Measurements from ENCODE around the gene DLL3. TPM values are rescaled to one million over a fixed set of nuclear protein-coding genes. Genes with fewer than 3 reads are reported as not detected.
A peak's percentile ranks its signal among the peaks of the same experiment; 100 is the strongest.

The DLL3 gene
- total RNA-seq, 3 donors from 2014 or later, result not detected

- Histone ChIP-seq H3K4me1 (peaks cover 0 to 2% of the 10 kb centered on the region in 2 donors), H3K36me3 (no peaks in the 10 kb centered on the region), H3K27me3 (peaks cover 5 to 34% of the 10 kb centered on the region in 2 donors), H3K9me3 (no peaks in the 10 kb centered on the region), H3K27ac (no peak overlapping the region), H3K4me3 (peak overlapping the region in 1 of 3 donors; percentile 65)
- intact Hi-C loops (cut with DNase I; ENCODE audit: low total_unique reads), result no loop called here
- TF ChIP-seq POLR2A (IDR thresholded peaks at IDR 0.05), result no peak
- TF ChIP-seq POLR2AphosphoS5 (IDR thresholded peaks at IDR 0.05), result no peak
- TF ChIP-seq, protein P1, sequence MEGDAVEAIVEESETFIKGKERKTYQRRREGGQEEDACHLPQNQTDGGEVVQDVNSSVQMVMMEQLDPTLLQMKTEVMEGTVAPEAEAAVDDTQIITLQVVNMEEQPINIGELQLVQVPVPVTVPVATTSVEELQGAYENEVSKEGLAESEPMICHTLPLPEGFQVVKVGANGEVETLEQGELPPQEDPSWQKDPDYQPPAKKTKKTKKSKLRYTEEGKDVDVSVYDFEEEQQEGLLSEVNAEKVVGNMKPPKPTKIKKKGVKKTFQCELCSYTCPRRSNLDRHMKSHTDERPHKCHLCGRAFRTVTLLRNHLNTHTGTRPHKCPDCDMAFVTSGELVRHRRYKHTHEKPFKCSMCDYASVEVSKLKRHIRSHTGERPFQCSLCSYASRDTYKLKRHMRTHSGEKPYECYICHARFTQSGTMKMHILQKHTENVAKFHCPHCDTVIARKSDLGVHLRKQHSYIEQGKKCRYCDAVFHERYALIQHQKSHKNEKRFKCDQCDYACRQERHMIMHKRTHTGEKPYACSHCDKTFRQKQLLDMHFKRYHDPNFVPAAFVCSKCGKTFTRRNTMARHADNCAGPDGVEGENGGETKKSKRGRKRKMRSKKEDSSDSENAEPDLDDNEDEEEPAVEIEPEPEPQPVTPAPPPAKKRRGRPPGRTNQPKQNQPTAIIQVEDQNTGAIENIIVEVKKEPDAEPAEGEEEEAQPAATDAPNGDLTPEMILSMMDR (IDR thresholded peaks at IDR 0.05), result no peak
- DNase-seq (ENCODE audit: low spot score in 2 of 2), result no peak
Observed at GRCh38 chr19:39516270-39516669, 17.5 kb downstream of the DLL3 start.

DNA sequence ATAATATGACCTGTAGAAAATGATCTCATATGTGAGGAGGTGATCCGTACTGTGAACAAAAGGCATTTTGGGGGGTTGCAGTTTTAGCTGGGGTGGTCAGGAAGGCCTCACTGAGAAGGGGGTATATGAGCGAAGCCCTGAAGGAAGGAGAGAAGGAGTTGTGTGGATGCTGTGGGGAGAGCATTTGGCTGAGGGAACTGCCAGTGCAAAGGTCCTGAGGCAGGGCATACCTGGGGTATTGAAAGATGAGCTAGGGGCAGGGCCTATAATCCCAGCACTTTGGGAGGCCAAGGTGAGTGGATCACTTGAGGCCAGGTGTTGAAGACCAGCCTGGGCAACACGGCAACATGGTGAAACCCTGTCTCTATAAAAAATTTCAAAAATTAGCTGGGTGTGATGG, 18.7 kb downstream of the DLL3 start:
- H3K27me3 ChIP-seq, result peaks cover 5 to 32% of the 10 kb centered on the region in 2 donors
- no peaks in the 10 kb centered on the region for H3K36me3 ChIP-seq
- H3K9me3 ChIP-seq, result no peaks in the 10 kb centered on the region
- TF ChIP-seq, protein P1 (IDR thresholded peaks at IDR 0.05), result no peak
- TF ChIP-seq POLR2AphosphoS5 (IDR thresholded peaks at IDR 0.05) (no peak), POLR2A (IDR thresholded peaks at IDR 0.05) (no peak)
- no peak for DNase-seq (ENCODE audit: low spot score in 2 of 2)
- intact Hi-C loops (cut with DNase I; ENCODE audit: low total_unique reads), result no loop called here
- no peak overlapping the region for H3K4me3 ChIP-seq
- no peak overlapping the region for H3K27ac ChIP-seq
- peaks cover 0 to 2% of the 10 kb centered on the region in 2 donors for H3K4me1 ChIP-seq

- Histone ChIP-seq H3K4me1 (peaks cover 0 to 2% of the 10 kb centered on the region in 2 donors), H3K4me3 (no peak overlapping the region), H3K27me3 (peaks cover 5 to 27% of the 10 kb centered on the region in 2 donors), H3K36me3 (no peaks in the 10 kb centered on the region), H3K9me3 (no peaks in the 10 kb centered on the region), H3K27ac (no peak overlapping the region)
- intact Hi-C loops (cut with DNase I; ENCODE audit: low total_unique reads), result no loop called here
- DNase-seq (ENCODE audit: low spot score in 2 of 2), result no peak
- TF ChIP-seq POLR2AphosphoS5 (IDR thresholded peaks at IDR 0.05), result no peak
- TF ChIP-seq, protein P1 (IDR thresholded peaks at IDR 0.05), result no peak
- TF ChIP-seq POLR2A (IDR thresholded peaks at IDR 0.05), result no peak
Observed at GRCh38 chr19:39518458-39518857, 19.7 kb downstream of the DLL3 start.

- no peak overlapping the region for H3K4me3 ChIP-seq
- DNase-seq (ENCODE audit: low spot score in 2 of 2), result no peak
- H3K9me3 ChIP-seq, result no peaks in the 10 kb centered on the region
- TF ChIP-seq, protein P1 (IDR thresholded peaks at IDR 0.05), result no peak
- no peak for TF ChIP-seq POLR2AphosphoS5 (IDR thresholded peaks at IDR 0.05)
- no peak for TF ChIP-seq POLR2A (IDR thresholded peaks at IDR 0.05)
- H3K4me1 ChIP-seq, result peaks cover 0 to 2% of the 10 kb centered on the region in 2 donors
- intact Hi-C loops (cut with DNase I; ENCODE audit: low total_unique reads), result no loop called here
- H3K27ac ChIP-seq, result no peak overlapping the region
- peaks cover 5 to 24% of the 10 kb centered on the region in 2 donors for H3K27me3 ChIP-seq
- H3K36me3 ChIP-seq, result no peaks in the 10 kb centered on the region
Observed at GRCh38 chr19:39518975-39519374, 20.2 kb downstream of the DLL3 start.

DNA sequence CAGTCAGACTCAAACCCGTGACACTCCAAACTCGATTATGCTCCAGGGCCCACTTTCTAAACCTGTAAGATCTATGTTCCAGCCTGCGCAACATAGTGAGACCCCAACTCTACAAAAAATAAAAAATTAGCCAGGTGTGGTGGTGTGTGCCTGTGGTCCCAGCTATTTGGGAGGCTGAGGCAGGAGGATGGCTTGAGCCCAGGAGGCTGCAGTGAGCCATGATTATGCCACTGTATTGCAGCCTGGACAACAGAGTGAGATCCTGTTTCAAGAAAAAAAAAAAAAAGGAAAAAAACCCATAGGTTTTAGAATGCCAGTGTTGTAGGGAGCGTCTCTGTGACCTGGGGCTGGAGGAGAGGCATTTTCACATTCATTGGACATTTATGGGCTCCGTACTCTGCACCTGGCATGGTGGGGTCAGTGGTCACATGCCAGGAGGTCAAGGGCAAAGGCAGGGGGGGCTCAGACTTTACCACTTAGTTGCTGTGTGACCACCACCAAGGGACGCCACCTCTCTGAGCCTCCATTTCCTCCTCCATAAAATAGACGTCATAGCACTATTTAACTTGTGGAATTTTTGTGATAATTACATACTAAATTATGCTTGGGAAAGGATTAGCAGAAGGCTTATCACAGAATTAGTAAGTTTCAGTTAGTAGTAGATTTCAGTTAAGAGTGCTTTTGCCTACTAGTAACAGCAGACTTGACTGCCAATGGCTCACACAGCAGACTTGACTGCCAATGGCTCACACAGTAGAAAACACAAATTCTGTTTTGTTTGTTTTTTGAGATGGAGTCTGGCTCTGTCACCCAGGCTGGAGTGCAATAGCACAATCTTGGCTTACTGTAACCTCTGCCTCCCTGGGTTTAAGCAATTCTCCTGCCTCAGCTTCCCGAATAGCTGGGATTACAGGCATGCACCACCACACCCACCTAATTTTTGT, 22.1 kb downstream of the DLL3 start:
- TF ChIP-seq, protein P1 (IDR thresholded peaks at IDR 0.05), result no peak
- no peak for TF ChIP-seq POLR2AphosphoS5 (IDR thresholded peaks at IDR 0.05)
- no peak for TF ChIP-seq POLR2A (IDR thresholded peaks at IDR 0.05)
- Histone ChIP-seq H3K9me3 (no peaks in the 10 kb centered on the region), H3K4me1 (no peaks in the 10 kb centered on the region), H3K27me3 (peaks cover 1 to 6% of the 10 kb centered on the region in 2 donors), H3K27ac (no peak overlapping the region), H3K36me3 (no peaks in the 10 kb centered on the region), H3K4me3 (no peak overlapping the region)
- intact Hi-C loops (cut with DNase I; ENCODE audit: low total_unique reads), result no loop called here
- no peak for DNase-seq (ENCODE audit: low spot score in 2 of 2)
